NOMO-1 treated with DMSO at 0.1 percent for 48 hours (cell line): ENCODE results near the gene CBLIF.
"Not testable (repeated sequence)": the region's sequence is repeated elsewhere in the genome, so short reads cannot be mapped to it uniquely, and the experiment has no call there.

Source experiments
- DNase-seq: peaks from one replicate; lab custom pipeline; 2025; ENCODE audit not compliant: unreplicated experiment; lab: John Stamatoyannopoulos, UW

The CBLIF gene

GRCh38 chr11:59801160-59801706 is 44.1 kb downstream of the CBLIF start:
- DNase-seq: no peak

GRCh38 chr11:59800390-59801025 is 44.8 kb downstream of the CBLIF start:
- no peak for DNase-seq

- no peak for DNase-seq
These were observed 50.9 kb downstream of the CBLIF start for GRCh38 chr11:59794417-59794816.

GRCh38 chr11:59792507-59792906 is 52.8 kb downstream of the CBLIF start:
- no peak for DNase-seq

GRCh38 chr11:59791639-59792038 is 53.7 kb downstream of the CBLIF start:
- DNase-seq: no peak

- DNase-seq: no peak
These were observed 57.5 kb downstream of the CBLIF start for GRCh38 chr11:59787816-59788215.

- no peak for DNase-seq
These were observed 58.1 kb downstream of the CBLIF start for GRCh38 chr11:59787255-59787588.

- DNase-seq: no peak
These were observed 59.5 kb downstream of the CBLIF start for GRCh38 chr11:59785818-59786217.

GRCh38 chr11:59784441-59784840 is 60.9 kb downstream of the CBLIF start:
- not testable (repeated sequence) for DNase-seq

GRCh38 chr11:59783632-59784090 is 61.6 kb downstream of the CBLIF start:
- DNase-seq: no peak

- DNase-seq: no peak
These were observed 63.2 kb downstream of the CBLIF start for GRCh38 chr11:59782080-59782479.

GRCh38 chr11:59779487-59779886 is 65.8 kb downstream of the CBLIF start:
- no peak for DNase-seq
